Measurements from ENCODE around the gene NUMB.
"Not testable (repeated sequence)": the region's sequence is repeated elsewhere in the genome, so short reads cannot be mapped to it uniquely, and the experiment has no call there.

Gene NUMB

DNA sequence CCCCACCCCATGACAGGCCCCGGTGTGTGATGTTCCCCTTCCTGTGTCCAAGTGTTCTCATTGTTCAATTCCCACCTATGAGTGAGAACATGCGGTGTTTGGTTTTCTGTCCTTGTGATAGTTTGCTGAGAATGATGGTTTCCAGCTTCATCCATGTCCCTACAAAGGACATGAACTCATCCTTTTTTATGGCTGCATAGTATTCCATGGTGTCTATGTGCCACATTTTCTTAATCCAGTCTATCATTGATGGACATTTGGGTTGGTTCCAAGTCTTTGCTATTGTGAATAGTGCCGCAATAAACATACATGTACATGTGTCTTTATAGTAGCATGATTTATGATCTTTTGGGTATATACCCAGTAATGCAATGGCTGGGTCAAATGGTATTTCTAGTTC, 52.1 kb downstream of the NUMB start:
- not testable (repeated sequence) for DNase-seq

DNA sequence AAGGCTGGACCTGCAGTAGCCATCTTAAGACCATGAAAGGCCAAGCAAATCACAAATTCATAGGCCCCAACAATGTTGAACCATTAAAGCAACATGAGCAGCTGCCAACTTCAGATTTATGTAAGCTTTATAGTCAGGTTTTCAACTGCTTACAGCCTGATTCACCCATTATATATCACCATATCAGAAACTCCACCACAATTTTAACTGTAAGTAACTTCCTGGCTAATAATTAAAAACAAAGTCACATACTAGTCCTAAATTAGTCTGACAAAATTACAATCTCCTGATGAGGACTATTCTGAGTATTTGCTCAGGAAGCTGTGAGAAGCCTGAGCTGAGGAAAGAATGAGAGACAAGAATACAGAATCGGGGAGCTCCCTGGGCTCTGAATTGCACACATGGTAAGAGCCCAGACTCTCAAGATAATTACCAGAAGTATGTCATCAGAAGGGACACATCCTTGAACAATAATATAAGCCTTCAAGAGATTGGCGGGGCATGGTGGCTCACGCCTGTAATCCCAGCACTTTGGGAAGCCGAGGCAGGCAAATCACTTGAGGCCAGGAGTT, 55.1 kb downstream of the NUMB start:
- no peak for DNase-seq

- DNase-seq: no peak
Observed at GRCh38 chr14:73402579-73402978, 55.8 kb downstream of the NUMB start.

GRCh38 chr14:73397810-73398209, 60.5 kb downstream of the NUMB start:
- DNase-seq: peak; percentile 14

DNA sequence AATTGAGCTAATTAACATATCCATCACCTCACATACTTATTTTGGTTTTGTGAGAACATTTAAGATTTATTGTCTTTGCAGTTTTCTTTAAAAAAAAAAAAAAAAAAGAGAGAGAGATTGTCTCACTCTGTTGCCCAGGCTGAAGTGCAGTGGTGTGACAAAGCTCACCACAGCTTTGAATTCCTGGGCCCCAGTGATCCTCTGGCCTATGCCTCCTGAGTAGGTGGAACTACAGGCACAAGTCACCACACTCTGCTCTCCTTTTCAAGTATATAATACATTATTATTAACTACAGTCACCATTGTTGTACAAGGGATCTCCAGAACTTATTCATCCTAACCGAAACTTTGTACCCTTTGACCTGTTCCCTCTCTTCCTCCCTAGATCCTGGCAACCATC, 64.0 kb downstream of the NUMB start:
- no peak for DNase-seq

DNA sequence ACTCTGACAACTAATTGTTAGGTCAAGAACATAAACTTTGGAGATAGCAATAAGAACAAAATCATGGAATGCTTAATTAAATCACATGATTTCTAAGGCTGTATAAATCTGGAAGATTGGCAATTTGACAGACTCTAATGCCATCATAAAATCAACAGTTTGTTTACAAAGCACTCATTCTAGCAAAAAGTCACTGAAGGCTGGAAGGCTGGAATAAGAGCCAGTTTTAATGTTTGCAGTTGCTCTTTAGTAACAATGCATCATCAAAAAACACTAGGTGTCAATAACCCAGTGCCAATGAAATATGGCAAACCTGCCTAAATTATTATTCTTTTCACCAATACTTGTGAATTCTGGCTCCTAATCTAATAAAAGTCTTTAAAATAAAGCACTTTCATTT, 65.0 kb downstream of the NUMB start:
- no peak for DNase-seq

DNA sequence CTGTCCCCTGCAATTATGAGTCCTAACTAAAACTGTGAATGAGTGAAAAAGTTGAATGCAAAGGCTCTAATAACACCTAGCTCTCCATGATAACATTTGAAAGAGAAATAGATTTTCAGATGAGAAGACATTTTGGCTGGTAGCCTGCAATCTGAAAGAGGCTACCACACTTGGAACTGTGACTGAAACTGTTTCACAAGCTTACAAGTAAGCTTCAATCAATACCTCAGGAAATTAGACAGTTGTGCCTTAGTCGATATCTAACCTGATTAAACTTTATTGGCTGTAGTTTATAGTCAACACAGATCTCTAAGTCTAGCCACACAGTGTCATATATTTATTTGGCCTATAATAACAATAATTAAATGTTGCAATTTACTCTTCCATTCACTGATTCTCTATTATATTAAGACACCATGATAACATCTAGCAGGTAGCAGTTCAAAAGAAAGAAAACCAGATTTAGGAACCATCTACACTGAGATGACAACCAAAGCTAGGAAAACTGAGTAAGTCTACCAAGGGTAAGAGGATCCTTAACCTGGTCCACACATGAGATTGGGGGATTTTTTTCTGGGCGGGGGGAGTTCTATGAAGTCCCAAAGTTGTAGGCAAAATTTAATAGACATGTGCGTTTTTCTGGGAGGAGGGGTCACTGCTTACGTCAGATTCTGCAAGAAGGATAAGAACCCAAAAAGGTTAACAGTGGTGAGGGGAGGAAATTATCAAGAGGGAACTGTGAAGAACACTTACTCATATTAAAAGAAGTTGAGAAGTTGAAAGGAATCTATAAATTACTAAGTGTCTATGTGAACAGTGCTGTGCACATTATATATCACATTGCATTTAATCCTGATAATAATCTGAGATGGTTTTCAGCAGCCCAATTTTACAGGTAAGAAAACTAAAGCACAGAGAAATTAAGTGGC, 65.8 kb downstream of the NUMB start:
- DNase-seq: no peak

DNA sequence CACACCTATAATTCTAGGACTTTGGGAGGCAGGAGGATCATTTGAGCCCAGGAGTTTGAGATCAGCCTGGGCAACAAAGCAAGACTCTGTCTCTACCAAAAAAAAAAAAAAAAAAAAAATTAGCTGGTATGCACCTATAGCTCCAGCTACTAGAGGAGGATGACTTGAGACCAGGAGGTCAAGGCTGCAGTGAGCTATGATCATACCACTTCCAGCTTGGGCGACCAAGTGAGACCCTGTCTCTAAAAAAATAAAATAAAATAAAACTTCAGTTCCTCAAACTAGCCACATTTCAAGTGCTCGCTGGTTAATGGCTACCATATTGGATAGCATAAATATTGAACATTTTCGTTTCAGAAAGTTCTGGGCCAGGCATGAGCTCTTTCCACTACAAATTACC, 70.5 kb downstream of the NUMB start:
- DNase-seq: not testable (repeated sequence)

DNA sequence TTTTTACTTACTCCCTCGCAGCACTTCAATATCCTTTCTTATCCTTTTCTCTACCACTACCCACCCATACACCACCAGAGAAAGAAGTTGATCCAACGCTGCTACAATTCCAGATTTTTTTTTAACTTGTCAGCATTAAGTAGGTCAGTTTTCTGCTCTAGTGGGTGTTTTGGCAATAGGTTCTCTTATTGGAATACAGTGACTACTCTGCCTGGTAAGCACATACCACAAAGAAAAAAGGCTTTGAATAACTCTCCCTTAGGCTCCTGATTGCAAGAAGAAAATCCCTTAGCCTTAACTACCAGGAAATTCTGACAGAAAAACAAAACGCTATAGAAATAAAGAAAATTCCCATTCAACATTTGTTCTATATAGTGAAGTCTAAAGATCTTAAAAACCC, 72.0 kb downstream of the NUMB start:
- DNase-seq: no peak

GRCh38 chr14:73385021-73385420, 73.3 kb downstream of the NUMB start:
- not testable (repeated sequence) for DNase-seq

DNA sequence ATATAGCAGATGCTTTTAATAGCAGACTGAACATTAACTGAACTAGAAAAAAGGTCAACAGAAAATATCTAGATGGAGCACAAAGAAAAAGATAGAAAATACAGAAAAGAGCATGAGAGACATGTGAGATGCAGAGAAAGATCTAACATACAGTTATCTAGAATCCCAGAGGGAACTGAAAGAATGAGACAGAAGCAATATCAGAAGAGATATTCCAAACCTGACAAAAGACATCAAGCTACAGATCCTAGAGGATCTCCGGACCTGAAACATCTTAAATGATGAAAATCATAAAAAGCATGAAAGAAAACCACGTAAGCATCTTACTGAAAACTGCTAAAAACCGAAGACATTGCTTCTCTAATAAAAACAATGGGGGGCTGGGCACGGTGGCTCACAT, 75.0 kb downstream of the NUMB start:
- DNase-seq: no peak

DNA sequence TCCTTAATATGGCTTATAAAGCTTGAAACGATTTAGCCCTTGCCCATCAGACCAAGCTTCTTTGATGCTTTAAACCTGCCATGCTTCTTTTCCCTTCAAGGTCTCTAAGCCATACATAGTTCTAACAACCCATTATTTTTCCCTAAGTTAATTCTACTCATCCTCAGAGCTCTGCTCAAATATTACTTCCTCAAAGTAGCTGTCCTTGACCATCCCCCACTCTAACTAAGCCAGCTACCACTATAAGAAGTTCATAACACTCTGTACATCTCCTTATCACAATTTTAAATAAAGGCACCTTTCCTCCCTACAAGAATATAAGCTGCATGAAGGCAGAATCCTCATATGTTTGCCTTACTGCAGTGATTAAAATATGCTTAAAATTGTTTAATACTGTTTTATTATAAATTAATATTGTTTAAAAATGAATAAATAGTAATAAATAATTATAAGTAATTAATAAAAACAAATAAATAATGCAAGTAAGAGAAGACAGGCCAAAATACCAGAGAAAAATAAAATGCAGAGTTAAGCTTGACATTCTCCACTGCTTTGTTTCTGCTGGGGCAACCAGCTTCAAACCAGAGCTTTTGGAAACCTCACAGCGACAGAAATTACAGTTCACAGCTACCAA, 76.8 kb downstream of the NUMB start:
- no peak for DNase-seq

GRCh38 chr14:73376585-73376984, 81.8 kb downstream of the NUMB start:
- DNase-seq: no peak

- DNase-seq: no peak
Observed at GRCh38 chr14:73375861-73376260, 82.5 kb downstream of the NUMB start.

DNA sequence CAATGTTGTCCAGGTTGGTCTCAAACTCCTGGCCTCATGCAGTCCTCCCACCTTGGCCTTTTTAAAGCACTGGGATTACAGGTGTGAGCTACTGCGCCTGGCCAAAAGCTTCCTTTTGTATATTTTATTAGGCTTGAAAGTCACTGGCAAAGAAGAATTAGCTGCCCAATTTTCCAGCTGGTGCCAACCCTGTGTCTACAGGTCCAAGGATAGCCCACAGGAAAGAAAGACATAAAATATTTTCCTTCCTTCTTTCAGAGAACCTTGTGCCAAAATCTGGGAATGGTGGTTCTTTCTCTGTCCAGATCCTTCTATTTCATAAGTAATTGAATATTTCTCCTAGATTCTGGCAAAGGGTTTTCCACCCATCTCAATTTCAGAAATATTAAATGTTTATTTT, 84.1 kb downstream of the NUMB start:
- DNase-seq: no peak

DNA sequence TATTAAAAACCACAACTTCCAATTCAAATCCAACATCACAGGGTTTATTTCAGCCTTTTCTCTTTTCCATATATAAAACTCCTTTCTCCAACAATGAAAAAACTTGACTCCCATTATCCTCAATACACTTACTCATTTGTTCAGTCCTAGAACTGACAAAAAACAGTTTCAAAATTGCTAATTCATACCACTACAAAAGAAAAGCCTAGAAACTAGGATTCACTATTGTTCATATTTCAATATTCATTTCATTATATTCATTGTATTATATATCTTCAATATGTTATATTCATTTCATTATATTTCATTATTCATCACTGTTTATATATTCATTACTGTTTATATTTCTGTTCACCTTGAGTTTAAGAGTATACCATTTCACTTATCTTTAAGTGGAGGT, 85.8 kb downstream of the NUMB start:
- DNase-seq: no peak

GRCh38 chr14:73370561-73370960, 87.8 kb downstream of the NUMB start:
- no peak for DNase-seq

GRCh38 chr14:73369428-73369827, 88.9 kb downstream of the NUMB start:
- DNase-seq: no peak

- no peak for DNase-seq
Observed at GRCh38 chr14:73368616-73369015, 89.7 kb downstream of the NUMB start.

DNA sequence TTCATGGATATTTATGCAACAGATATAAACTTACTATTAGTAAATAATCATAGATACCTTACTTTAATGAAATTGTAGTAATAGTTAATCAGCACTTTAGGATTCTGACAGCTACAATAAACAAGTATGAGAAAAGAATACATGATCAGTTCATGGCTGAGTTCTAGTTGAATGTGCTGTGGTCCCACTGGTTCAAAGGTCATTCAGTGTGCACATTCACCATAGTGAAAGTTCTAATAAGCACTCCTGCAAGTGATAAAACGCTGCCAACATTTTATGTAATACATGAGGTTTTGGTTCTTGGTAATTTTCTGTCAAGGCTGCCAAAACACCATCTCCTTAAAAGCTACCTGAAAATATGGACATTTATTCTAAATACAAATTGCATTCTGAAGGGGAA, 92.6 kb downstream of the NUMB start:
- DNase-seq: no peak

- no peak for DNase-seq
Observed at GRCh38 chr14:73364559-73364958, 93.8 kb downstream of the NUMB start.

GRCh38 chr14:73359445-73359844, 98.9 kb downstream of the NUMB start:
- DNase-seq: no peak

DNA sequence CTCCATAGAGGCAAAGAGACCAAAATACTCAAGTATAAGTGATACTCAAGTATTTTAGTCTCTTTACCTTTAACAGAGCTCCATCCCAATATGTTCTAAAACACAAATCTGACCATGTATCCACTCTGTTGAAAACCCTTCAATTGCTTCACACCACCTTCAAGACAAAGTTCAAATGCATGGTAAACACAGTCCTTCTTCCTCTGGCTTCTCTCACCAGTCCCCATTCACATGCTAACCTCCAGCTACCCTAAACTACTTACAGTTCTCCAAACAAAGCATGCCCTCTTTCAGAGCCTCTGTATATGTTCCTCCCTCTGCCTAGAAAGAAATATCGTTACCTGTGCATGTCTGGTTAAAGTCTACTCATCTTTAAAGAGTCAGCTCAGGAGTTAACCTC, 100.2 kb downstream of the NUMB start:
- DNase-seq: no peak

GRCh38 chr14:73349091-73349490, 109.3 kb downstream of the NUMB start:
- not testable (repeated sequence) for DNase-seq
